ENCODE data around the gene TESK2. TPM values are rescaled to one million over a fixed set of nuclear protein-coding genes. Genes with fewer than 3 reads are reported as not detected.

TESK2 gene
- polyA plus RNA-seq, 1 donor from 2014 or later = 0.51 TPM

DNA sequence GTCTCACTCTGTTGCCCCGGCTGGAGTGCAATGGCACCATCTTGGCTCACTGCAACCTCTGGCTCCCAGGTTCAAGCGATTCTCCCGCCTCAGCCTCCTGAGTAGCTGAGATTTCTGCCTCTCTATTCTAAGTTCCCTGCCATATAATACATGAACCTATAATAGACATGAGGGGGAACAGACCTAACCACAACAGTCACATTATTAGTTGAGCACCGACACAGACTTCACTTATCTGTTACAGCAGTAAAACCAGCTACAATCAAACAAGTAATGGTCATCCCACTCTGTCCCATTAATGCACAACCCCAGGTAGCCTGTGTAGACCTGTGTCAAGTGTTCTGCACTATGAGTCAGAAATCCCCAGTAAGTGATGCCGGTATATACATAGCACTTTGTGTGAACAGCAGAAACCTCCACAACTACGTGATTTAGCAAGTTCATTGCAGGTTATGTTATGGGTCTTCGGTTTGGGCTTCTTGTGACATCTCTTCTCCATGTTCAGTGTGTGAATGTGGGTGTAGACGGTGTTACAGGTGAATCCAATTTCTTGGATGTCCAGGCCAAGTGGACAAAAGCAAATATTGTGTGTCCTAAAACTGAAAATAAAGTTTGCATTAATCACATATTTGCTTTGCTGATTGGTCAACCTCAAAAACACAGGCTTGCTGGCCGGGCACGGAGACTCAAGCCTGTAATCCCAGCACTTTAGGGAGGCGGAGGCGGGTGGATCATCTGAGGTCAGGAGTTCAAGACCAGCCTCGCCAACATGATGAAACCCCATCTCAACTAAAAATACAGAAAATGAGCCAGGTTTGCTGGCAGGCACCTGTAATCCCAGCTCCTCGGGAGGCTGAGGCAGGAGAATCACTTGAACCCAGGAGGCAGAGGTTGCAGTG is 12.7 kb upstream of the TESK2 start:
- no peaks in the 10 kb centered on the region for H3K9me3 ChIP-seq (ENCODE audit: low read length)
- H3K27ac ChIP-seq (ENCODE audit: low read length) = no peak overlapping the region
- no peaks in the 10 kb centered on the region for H4K20me1 ChIP-seq (ENCODE audit: insufficient read depth)
- H3K27me3 ChIP-seq (ENCODE audit: insufficient read depth, low read depth, low read length) = no peaks in the 10 kb centered on the region
- no peaks in the 10 kb centered on the region for H3K9me2 ChIP-seq (ENCODE audit: insufficient read depth, low read length)
- H3K4me3 ChIP-seq (ENCODE audit: low read length) = no peak overlapping the region
- no peak overlapping the region for H2AFZ ChIP-seq (ENCODE audit: low read depth, low read length)
- no peak overlapping the region for H3K9ac ChIP-seq (ENCODE audit: low read length)
- H3K4me2 ChIP-seq (ENCODE audit: low read length) = no peak overlapping the region
- no peaks in the 10 kb centered on the region for H3K79me2 ChIP-seq (replicated peaks; ENCODE audit: insufficient read depth, low read length)
- H3F3A ChIP-seq (ENCODE audit: insufficient read depth, low read length, poor library complexity, severe bottlenecking) = no peaks in the 10 kb centered on the region
- TF ChIP-seq SMC3 (conservative IDR thresholded peaks at IDR 0.05; ENCODE audit: poor library complexity) (no peak), MXI1 (conservative IDR thresholded peaks at IDR 0.05; ENCODE audit: poor library complexity, severe bottlenecking) (no peak), EP300 (conservative IDR thresholded peaks at IDR 0.05; ENCODE audit: poor library complexity, severe bottlenecking) (no peak), TAF1 (IDR thresholded peaks at IDR 0.05; ENCODE audit: low read depth) (no peak), POLR2AphosphoS5 (IDR thresholded peaks at IDR 0.05) (no peak), EZH2 (IDR thresholded peaks at IDR 0.05; ENCODE audit: borderline replicate concordance, insufficient read depth, low read length, poor library complexity, severe bottlenecking) (no peak), RAD21 (conservative IDR thresholded peaks at IDR 0.05) (no peak)
- TF ChIP-seq, protein P1, sequence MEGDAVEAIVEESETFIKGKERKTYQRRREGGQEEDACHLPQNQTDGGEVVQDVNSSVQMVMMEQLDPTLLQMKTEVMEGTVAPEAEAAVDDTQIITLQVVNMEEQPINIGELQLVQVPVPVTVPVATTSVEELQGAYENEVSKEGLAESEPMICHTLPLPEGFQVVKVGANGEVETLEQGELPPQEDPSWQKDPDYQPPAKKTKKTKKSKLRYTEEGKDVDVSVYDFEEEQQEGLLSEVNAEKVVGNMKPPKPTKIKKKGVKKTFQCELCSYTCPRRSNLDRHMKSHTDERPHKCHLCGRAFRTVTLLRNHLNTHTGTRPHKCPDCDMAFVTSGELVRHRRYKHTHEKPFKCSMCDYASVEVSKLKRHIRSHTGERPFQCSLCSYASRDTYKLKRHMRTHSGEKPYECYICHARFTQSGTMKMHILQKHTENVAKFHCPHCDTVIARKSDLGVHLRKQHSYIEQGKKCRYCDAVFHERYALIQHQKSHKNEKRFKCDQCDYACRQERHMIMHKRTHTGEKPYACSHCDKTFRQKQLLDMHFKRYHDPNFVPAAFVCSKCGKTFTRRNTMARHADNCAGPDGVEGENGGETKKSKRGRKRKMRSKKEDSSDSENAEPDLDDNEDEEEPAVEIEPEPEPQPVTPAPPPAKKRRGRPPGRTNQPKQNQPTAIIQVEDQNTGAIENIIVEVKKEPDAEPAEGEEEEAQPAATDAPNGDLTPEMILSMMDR (IDR thresholded peaks at IDR 0.05; ENCODE audit: poor library complexity, severe bottlenecking) = no peak
- TF ChIP-seq, protein P2, sequence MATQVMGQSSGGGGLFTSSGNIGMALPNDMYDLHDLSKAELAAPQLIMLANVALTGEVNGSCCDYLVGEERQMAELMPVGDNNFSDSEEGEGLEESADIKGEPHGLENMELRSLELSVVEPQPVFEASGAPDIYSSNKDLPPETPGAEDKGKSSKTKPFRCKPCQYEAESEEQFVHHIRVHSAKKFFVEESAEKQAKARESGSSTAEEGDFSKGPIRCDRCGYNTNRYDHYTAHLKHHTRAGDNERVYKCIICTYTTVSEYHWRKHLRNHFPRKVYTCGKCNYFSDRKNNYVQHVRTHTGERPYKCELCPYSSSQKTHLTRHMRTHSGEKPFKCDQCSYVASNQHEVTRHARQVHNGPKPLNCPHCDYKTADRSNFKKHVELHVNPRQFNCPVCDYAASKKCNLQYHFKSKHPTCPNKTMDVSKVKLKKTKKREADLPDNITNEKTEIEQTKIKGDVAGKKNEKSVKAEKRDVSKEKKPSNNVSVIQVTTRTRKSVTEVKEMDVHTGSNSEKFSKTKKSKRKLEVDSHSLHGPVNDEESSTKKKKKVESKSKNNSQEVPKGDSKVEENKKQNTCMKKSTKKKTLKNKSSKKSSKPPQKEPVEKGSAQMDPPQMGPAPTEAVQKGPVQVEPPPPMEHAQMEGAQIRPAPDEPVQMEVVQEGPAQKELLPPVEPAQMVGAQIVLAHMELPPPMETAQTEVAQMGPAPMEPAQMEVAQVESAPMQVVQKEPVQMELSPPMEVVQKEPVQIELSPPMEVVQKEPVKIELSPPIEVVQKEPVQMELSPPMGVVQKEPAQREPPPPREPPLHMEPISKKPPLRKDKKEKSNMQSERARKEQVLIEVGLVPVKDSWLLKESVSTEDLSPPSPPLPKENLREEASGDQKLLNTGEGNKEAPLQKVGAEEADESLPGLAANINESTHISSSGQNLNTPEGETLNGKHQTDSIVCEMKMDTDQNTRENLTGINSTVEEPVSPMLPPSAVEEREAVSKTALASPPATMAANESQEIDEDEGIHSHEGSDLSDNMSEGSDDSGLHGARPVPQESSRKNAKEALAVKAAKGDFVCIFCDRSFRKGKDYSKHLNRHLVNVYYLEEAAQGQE (IDR thresholded peaks at IDR 0.05; ENCODE audit: borderline replicate concordance) = no peak
- H3K36me3 ChIP-seq (ENCODE audit: insufficient read depth, low read length) = no peaks in the 10 kb centered on the region

DNA sequence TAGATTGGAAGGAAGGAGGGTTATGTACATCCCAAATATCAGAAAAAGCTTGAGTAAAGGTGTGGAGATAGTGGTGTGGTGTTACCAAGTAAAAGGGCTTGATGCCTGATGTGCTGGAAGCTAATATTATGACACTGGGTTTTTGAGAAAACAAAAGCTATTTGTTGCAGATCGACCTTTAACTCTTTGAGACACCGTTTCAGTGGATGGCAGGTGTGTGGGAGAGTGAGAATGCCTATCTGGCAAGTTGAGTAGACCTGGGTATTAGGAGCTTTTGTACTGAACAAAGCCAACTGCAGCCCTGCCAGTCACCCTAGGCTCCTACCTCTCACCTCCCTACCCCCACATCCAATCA is 10.5 kb upstream of the TESK2 start:
- no peaks in the 10 kb centered on the region for H3K9me2 ChIP-seq (ENCODE audit: insufficient read depth, low read length)
- TF ChIP-seq EP300 (conservative IDR thresholded peaks at IDR 0.05; ENCODE audit: poor library complexity, severe bottlenecking) (no peak), POLR2AphosphoS5 (IDR thresholded peaks at IDR 0.05) (no peak), SMC3 (conservative IDR thresholded peaks at IDR 0.05; ENCODE audit: poor library complexity) (no peak)
- no peaks in the 10 kb centered on the region for H3K36me3 ChIP-seq (ENCODE audit: insufficient read depth, low read length)
- no peaks in the 10 kb centered on the region for H4K20me1 ChIP-seq (ENCODE audit: insufficient read depth)
- H3K9ac ChIP-seq (ENCODE audit: low read length) = no peak overlapping the region
- no peak overlapping the region for H2AFZ ChIP-seq (ENCODE audit: low read depth, low read length)
- no peaks in the 10 kb centered on the region for H3K79me2 ChIP-seq (replicated peaks; ENCODE audit: insufficient read depth, low read length)
- H3K4me3 ChIP-seq (ENCODE audit: low read length) = no peak overlapping the region
- no peak overlapping the region for H3K27ac ChIP-seq (ENCODE audit: low read length)
- H3K9me3 ChIP-seq (ENCODE audit: low read length) = no peaks in the 10 kb centered on the region
- no peak overlapping the region for H3K4me2 ChIP-seq (ENCODE audit: low read length)
- H3F3A ChIP-seq (ENCODE audit: insufficient read depth, low read length, poor library complexity, severe bottlenecking) = no peaks in the 10 kb centered on the region
- H3K27me3 ChIP-seq (ENCODE audit: insufficient read depth, low read depth, low read length) = no peaks in the 10 kb centered on the region

Measured in neural cell (in vitro differentiated cells).